HUES64 (cell line): ENCODE results near the gene TTLL3. TPM values are rescaled to one million over a fixed set of nuclear protein-coding genes. Genes with fewer than 3 reads are reported as not detected.

Source experiments
- H3K27ac ChIP-seq: 2 replicates; pipeline ENCODE4 v1.7.0; 2013; ENCODE audit warnings: low read depth, low read length, inconsistent platforms
- H3K27me3 ChIP-seq: 2 replicates; pipeline ENCODE4 v1.6.1; 2013; ENCODE audit warnings: mild to moderate bottlenecking, low read length; ENCODE audit not compliant: insufficient read depth
- H3K36me3 ChIP-seq: 2 replicates; pipeline ENCODE4 v1.6.1; 2013; ENCODE audit warnings: mild to moderate bottlenecking, low read length; ENCODE audit not compliant: insufficient read depth
- H3K4me1 ChIP-seq: 2 replicates; pipeline ENCODE4 v1.6.1; 2013; ENCODE audit warnings: mild to moderate bottlenecking, low read length, moderate library complexity; ENCODE audit not compliant: insufficient read depth
- H3K4me3 ChIP-seq: 2 replicates; pipeline ENCODE4 v1.5.1; 2013; ENCODE audit warnings: mild to moderate bottlenecking, low read length, moderate library complexity
- H3K9ac ChIP-seq: 2 replicates; pipeline ENCODE4 v1.6.1; 2013; ENCODE audit warnings: mild to moderate bottlenecking, low read depth, low read length
- H3K9me3 ChIP-seq: 2 replicates; pipeline ENCODE4 v1.6.1; 2013; ENCODE audit warnings: low read depth, low read length; ENCODE audit not compliant: insufficient read depth
- WGBS: fragments of 150-250, 120-280 bp; methylation state at CpG from one replicate; pipeline ENCODE4 v1.1.7; 2013; ENCODE audit warnings: missing lambda C conversion rate; 5-methylcytosine and 5-hydroxymethylcytosine counted together
- polyA plus RNA-seq, 2 experiments: library from polyadenylated mRNA; stranded (reverse); fragments of 50-300 nt; gene quantifications; one replicate each; pipeline ENCODE4 v1.2.3, GENCODE V29; 2013

The TTLL3 gene, protein sequence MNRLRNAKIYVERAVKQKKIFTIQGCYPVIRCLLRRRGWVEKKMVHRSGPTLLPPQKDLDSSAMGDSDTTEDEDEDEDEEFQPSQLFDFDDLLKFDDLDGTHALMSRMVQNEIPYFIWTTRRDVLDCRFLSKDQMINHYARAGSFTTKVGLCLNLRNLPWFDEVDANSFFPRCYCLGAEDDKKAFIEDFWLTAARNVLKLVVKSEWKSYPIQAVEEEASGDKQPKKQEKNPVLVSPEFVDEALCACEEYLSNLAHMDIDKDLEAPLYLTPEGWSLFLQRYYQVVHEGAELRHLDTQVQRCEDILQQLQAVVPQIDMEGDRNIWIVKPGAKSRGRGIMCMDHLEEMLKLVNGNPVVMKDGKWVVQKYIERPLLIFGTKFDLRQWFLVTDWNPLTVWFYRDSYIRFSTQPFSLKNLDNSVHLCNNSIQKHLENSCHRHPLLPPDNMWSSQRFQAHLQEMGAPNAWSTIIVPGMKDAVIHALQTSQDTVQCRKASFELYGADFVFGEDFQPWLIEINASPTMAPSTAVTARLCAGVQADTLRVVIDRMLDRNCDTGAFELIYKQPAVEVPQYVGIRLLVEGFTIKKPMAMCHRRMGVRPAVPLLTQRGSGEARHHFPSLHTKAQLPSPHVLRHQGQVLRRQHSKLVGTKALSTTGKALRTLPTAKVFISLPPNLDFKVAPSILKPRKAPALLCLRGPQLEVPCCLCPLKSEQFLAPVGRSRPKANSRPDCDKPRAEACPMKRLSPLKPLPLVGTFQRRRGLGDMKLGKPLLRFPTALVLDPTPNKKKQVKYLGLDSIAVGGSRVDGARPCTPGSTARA
- 3.8 TPM for polyA plus RNA-seq (2013, experiment 1 of 2)
- 4.5 TPM for polyA plus RNA-seq (2013, experiment 2 of 2)

- H3K27me3 ChIP-seq: peaks cover 14% of the 10 kb centered on the region
- H3K9ac ChIP-seq: peak within 1 kb of the TSS; percentile 73
- H3K27ac ChIP-seq: no peak within 1 kb of the TSS
- H3K36me3 ChIP-seq: peaks cover 27% of the 10 kb centered on the region
- H3K4me3 ChIP-seq: peak within 1 kb of the TSS; percentile 67
- H3K4me1 ChIP-seq: peaks cover 9% of the 10 kb centered on the region; the same call in 1 of the 2 replicates
- WGBS: 2% methylated on average over 76 of the region's 76 CpGs
- H3K9me3 ChIP-seq: no peaks in the 10 kb centered on the region
Observed at GRCh38 chr3:9809615-9810432, at the start of gene TTLL3. TTLL3 (plus strand) TSS chr3:9810262; CDS start chr3:9810662, 400 bp downstream.

DNA sequence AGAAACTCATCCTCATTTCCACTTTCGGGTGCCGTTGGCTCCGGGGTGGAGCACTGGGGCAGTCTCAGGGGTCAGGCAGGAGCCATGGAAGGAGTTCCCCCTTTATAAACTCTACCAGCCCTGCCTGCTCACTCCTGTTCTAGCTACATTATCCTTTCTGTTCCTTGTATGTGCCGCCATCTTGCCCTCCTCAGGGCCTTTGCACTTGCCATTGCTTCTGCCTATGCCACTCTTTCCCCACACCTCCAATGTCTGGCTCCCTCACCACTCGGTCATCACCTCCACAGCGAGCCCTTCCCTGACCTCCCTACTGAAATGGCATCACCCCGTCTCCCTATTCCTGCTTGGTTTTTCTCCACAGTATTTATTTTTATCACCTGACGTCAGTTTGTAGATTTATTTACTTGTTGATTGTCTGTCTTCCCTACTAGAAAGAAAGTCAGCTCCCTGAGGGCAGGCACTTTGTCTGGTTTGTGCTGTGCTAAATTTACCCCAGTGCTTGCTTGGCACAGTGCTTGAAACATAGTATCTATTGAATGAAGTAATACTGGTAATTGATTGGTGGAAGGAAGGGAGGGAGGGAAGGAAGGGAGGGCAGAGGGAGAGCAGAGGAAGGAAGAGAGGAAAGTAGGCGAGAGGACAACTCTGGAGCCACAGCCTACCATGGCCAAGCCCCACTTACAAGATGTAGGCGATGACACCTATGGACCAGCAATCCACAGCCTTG is 49.1 kb upstream of the TTLL3 start:
- no peaks in the 10 kb centered on the region for H3K9me3 ChIP-seq
- no peaks in the 10 kb centered on the region for H3K4me1 ChIP-seq
- peaks cover 43% of the 10 kb centered on the region for H3K36me3 ChIP-seq
- no peak overlapping the region for H3K4me3 ChIP-seq
- no peak overlapping the region for H3K9ac ChIP-seq
- H3K27ac ChIP-seq: no peak overlapping the region
- WGBS: 96% methylated on average over 10 of the region's 10 CpGs
- no peaks in the 10 kb centered on the region for H3K27me3 ChIP-seq

DNA sequence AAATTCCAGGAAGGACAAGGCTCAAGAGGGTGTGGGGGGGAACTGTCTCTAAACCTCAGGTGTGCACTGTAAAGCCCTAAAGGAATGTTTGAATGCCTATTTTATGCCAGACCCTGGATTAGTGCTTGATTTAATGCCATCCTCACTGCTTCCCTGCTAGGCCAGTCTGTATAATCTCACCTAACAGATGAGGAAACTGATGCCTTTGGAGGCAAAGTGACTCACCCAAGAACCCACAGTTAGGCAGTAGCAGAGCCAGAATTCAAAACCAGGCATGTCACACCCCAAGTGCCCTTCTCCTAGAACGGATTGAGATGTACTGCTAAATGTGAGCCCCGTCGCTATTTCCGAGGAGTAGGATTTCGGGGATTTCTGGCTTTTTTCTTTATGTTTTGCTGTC is 48.1 kb upstream of the TTLL3 start:
- Histone ChIP-seq H3K9me3 (no peaks in the 10 kb centered on the region), H3K27me3 (no peaks in the 10 kb centered on the region), H3K36me3 (peaks cover 33% of the 10 kb centered on the region), H3K4me3 (no peak overlapping the region), H3K27ac (no peak overlapping the region), H3K4me1 (no peaks in the 10 kb centered on the region), H3K9ac (no peak overlapping the region)
- 99% methylated on average over 5 of the region's 5 CpGs for WGBS

DNA sequence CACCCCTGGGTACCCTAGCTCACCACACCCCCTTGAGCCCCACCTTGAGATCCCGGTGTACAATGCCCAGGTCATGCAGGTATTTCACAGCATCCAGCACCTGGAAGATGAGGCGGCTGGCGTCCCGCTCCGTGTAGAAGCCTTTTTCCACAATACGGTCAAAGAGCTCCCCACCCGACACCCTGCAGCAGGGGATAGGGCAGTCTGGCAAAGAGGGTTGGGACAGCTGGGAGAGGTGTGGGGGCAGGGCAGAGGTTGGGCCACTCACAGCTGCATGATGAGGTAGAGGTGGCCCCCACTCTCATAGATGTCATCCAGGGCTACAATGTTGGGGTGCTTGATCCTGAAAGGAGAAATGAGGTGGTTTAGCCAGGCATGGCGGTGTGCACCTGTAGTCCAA is 47.2 kb upstream of the TTLL3 start:
- Histone ChIP-seq H3K4me1 (no peaks in the 10 kb centered on the region), H3K27ac (no peak overlapping the region), H3K36me3 (peaks cover 24% of the 10 kb centered on the region), H3K9me3 (no peaks in the 10 kb centered on the region), H3K27me3 (no peaks in the 10 kb centered on the region; the same call in 1 of the 2 replicates), H3K4me3 (no peak overlapping the region), H3K9ac (no peak overlapping the region)
- 93% methylated on average over 8 of the region's 8 CpGs for WGBS

GRCh38 chr3:9765865-9766264 is 44.2 kb upstream of the TTLL3 start:
- no peak overlapping the region for H3K27ac ChIP-seq
- no peak overlapping the region for H3K4me3 ChIP-seq
- H3K27me3 ChIP-seq: peaks cover 2% of the 10 kb centered on the region; the same call in 1 of the 2 replicates
- peaks cover 6% of the 10 kb centered on the region; the same call in 1 of the 2 replicates for H3K36me3 ChIP-seq
- H3K9ac ChIP-seq: no peak overlapping the region
- WGBS: 78% methylated on average over 4 of the region's 4 CpGs
- H3K9me3 ChIP-seq: no peaks in the 10 kb centered on the region
- no peaks in the 10 kb centered on the region for H3K4me1 ChIP-seq

GRCh38 chr3:9767418-9767817 is 42.6 kb upstream of the TTLL3 start:
- Histone ChIP-seq H3K9ac (no peak overlapping the region), H3K27ac (no peak overlapping the region), H3K9me3 (no peaks in the 10 kb centered on the region), H3K27me3 (peaks cover 6% of the 10 kb centered on the region), H3K36me3 (no peaks in the 10 kb centered on the region), H3K4me1 (no peaks in the 10 kb centered on the region), H3K4me3 (no peak overlapping the region)
- WGBS: 87% methylated on average over 7 of the region's 7 CpGs

DNA sequence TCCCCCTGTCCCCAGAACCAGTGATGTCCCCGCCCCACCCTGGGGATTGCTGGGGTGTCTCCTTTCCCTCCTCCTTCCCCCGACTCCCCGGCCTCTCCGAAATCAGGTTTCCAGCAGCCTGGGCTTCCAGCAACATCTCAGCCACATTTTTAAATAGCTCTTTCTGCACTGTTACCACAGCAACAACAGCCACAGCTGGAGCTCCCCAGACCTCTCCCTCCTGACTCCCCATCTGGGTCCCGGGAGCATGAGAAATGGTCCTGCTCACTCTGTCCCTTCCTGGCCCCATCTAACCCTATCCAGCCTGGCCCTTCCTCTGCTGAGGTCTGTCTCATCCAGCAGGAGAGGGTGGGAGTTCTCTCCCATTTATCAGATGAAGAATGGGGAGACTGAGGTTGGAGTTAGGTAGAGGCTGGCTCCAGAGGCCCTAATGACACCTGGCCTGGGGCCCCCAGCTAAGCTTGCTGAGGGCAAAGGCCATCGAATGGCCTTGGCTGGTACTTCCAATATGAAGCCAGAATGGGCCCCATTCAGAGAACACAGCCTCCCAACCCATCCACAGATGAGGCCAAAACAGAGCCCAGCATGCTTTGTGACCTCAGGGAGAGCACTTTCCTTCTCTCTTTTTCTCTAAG is 41.8 kb upstream of the TTLL3 start:
- Histone ChIP-seq H3K4me3 (no peak overlapping the region), H3K36me3 (no peaks in the 10 kb centered on the region), H3K27ac (no peak overlapping the region), H3K9me3 (no peaks in the 10 kb centered on the region), H3K9ac (no peak overlapping the region), H3K4me1 (no peaks in the 10 kb centered on the region), H3K27me3 (peaks cover 6% of the 10 kb centered on the region)
- WGBS: 86% methylated on average over 6 of the region's 6 CpGs

GRCh38 chr3:9769012-9769411 is 41.0 kb upstream of the TTLL3 start:
- H3K9me3 ChIP-seq: no peaks in the 10 kb centered on the region
- WGBS: 85% methylated on average over 5 of the region's 5 CpGs
- peak overlapping the region; percentile 66 for H3K9ac ChIP-seq
- H3K4me1 ChIP-seq: no peaks in the 10 kb centered on the region
- H3K27me3 ChIP-seq: peaks cover 6% of the 10 kb centered on the region
- no peak overlapping the region for H3K27ac ChIP-seq
- peak overlapping the region; percentile 64 for H3K4me3 ChIP-seq
- no peaks in the 10 kb centered on the region for H3K36me3 ChIP-seq

GRCh38 chr3:9769426-9770275 is 40.4 kb upstream of the TTLL3 start, which contains the start of gene CAMK1:
CAMK1 (minus strand) TSS chr3:9769947; CDS start chr3:9767749, 2,198 bp downstream.
- Histone ChIP-seq H3K27ac (no peak within 1 kb of the TSS), H3K27me3 (peaks cover 6% of the 10 kb centered on the region), H3K4me3 (peak within 1 kb of the TSS; percentile 64), H3K4me1 (no peaks in the 10 kb centered on the region), H3K9ac (peak within 1 kb of the TSS; percentile 66), H3K9me3 (no peaks in the 10 kb centered on the region), H3K36me3 (no peaks in the 10 kb centered on the region)
- WGBS: 11% methylated on average over 49 of the region's 49 CpGs
